GM12892 (cell line): ENCODE results near the gene SCML2.

Source experiments
- POLR2A ChIP-seq: IDR thresholded peaks from 2 replicates; pipeline ENCODE4 v1.6.1; 2011; ENCODE audit warnings: low read depth, low read length, control low read depth
- POLR2AphosphoS5 ChIP-seq: IDR thresholded peaks from 2 replicates; pipeline ENCODE4 v1.6.1; 2011; ENCODE audit warnings: low read depth, low read length, control low read depth

DNA sequence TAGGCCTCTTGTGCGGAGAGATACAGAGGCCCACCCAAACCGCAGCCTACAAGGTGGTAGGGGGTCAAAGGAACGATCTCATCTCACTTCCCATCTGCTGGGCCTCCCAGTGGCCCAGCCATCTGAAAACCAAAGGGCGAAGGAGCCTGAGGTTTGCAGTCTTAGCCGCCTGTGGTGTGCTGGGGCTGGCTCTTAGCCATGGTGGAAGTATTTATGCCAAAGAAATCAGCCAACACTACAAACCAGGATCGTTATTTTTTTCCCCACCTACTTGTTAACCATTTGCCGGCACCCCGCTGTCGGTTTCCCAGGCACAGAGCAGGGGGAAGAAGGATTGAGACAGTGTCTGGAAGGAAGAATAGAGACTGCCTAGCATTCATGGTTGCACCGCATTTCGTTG lies 40.0 kb upstream of the SCML2 start:
- no peak for TF ChIP-seq POLR2A
- TF ChIP-seq POLR2AphosphoS5: no peak
